SK-N-MC (cell line): ENCODE results near the gene ITPKB.

Experiments
- EZH2 ChIP-seq: fragments of 200-600 bp; sonication (generic); IDR thresholded peaks from one replicate; pipeline ENCODE4 v1.6.1; 2017; ENCODE audit warnings: antibody characterized with exemption
- POLR2AphosphoS5 ChIP-seq: IDR thresholded peaks from 2 replicates; pipeline ENCODE4 v1.6.1; 2012; ENCODE audit warnings: mild to moderate bottlenecking, low read depth, low read length, borderline replicate concordance

DNA sequence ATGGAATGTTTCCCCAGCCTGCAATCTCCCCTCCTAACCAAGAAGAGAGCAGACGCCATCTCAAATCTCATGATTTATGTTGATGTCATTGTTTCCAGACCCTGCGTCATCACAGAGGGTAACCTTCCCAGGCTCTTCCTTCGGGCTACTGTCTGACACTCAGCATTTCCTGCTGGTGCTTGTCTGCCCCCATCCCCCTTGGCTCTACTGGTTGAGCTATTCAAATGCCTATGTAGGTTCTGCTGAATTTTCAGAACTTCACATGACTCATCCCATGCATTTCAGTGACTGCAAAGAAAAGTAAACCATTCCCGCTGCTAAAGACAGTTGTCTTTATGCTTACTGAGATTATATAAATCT is 24.8 kb upstream of the ITPKB start:
- TF ChIP-seq POLR2AphosphoS5 (no peak), EZH2 (no peak)
